HG02943 (cell line): ENCODE measurements around the gene PRR20D.
"Not testable (repeated sequence)": the region's sequence is repeated elsewhere in the genome, so short reads cannot be mapped to it uniquely, and the experiment has no call there.

Experiments
- ATAC-seq: cut with Tn5 transposase; IDR thresholded peaks from one replicate; pipeline ENCODE4 v1.9.1; 2021; ENCODE audit warnings: mild to moderate bottlenecking, low read depth, moderate library complexity; ENCODE audit not compliant: unreplicated experiment

The PRR20D gene

GRCh38 chr13:57160332-57160731 lies at the start of gene PRR20D:
Gene PRR20D (plus strand): TSS chr13:57160632. CDS start chr13:57161019, 387 bp downstream.
- ATAC-seq, result not testable (repeated sequence)

GRCh38 chr13:57114945-57115344 lies 45.5 kb upstream of the PRR20D start:
- ATAC-seq, result no peak

DNA sequence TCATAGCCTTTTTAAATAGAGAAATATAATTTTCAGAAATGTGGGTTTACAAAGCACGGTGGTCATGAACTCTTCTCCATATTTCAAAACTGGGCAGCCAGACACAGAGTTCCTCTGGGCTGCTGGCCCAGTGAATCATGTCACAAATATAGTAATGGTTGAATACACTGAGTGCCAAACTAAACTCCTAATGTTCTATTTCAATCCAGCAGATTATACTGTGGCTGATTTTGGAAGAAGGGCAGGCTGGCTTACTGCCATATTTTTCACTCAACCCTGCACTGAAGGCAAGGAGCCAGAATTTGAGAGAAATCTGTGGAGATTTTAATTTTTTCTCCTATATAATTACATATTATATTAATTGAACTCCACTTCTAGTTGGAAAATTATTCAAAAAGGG lies 36.8 kb upstream of the PRR20D start:
- no peak for ATAC-seq

DNA sequence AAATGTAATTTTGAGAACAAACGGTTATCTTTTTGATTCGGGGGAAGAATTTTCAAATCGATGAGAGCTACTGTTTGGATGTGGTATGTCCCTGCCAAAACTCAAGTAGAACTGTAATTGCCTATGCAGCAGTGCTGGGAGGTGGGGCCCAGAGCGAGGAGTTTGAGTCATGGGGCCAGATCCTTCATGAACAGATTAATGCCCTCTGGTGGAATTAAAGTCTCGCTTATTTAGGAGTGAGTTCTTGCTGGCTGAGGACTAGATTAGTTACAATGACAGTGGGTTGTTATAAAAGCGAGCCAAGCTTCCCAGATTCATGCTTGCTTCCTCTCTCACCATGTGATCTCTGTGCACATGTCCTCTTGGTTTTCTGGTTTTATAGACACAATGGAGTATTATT lies 31.5 kb upstream of the PRR20D start:
- no peak for ATAC-seq

GRCh38 chr13:57136093-57136492 lies 24.3 kb upstream of the PRR20D start:
- ATAC-seq, result no peak

DNA sequence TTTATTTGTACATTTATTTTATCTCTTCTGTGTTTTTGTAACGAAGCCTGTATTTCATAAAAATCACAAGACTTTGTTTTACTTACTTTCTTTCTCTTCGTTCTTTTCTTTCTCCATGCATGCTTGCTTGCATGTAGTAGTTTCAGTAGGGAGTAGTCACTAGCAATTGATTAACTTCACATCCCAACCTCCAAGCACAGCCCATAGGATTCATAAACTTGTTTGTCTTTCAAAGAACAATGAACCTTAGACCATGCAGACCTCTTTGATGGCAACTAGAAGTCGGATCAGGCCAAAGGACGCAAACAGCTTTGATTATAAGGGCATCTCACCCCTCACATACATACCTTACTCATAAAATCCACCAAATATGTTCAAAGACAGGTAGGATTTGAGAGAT lies 22.8 kb upstream of the PRR20D start:
- no peak for ATAC-seq

DNA sequence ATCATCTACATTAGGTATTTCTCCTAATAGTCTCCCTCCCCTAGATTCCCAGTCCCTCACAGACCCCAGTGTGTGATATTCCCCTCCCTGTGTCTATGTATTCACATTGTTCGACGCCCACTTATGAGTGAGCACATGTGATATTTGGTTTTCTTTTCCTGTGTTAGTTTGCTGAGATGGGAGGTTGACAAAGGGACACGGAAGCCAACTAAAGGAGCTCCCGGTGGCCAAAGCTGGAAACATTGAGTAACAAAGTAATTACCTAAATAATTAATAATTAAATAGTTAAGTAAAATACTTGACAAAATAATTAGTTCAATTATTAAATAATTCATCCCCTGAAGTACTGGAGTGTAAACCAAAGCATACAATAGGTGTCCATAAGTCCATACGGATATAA lies 21.4 kb upstream of the PRR20D start:
- ATAC-seq, result no peak

- not testable (repeated sequence) for ATAC-seq
These were observed 20.7 kb upstream of the PRR20D start for GRCh38 chr13:57139781-57140180.

DNA sequence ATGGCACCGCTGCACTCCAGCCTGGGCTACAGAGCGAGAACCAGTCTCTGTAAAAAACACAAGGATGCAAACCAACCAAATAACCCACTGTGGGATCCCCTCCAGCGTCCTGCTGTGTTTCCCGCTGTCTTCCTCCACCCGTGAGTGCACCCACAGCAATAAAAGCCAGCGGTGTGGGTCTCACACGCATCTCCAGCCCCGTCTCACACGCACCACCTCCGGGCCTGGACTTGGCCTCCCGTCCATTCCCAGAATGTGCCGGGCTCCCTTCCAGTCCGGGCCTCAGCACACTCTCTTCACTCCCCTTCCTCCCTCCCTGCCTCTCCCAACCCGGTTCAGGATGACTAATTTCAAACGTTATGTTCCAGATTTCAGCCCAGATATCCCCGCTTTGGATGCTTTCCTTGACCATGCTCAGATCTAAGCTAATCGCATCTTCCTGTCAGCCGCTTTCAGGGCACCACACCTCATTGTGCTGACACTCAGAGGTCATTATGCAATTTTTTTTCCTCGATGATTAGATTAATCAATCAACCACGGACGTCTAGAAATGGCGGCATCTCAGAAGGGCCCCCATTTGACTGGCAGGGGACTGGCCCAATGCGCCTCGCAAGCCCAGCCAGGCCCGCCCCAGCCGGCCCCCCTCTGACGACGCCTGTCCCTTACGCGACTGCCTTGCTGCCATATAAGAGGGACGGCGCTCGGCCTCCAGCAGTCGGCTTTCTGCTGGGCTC lies 20.0 kb upstream of the PRR20D start, which contains the start of gene PRR20A:
Gene PRR20A, plus strand, starts transcription at position 684 of the 734 bp plus-strand sequence. CDS start 387 bp downstream, outside the sequence.
- not testable (repeated sequence) for ATAC-seq

- ATAC-seq, result not testable (repeated sequence)
These were observed 13.2 kb upstream of the PRR20D start, which contains the start of gene PRR20B for GRCh38 chr13:57147188-57147587. Gene PRR20B (plus strand): TSS chr13:57147488. CDS start chr13:57147875, 387 bp downstream.

DNA sequence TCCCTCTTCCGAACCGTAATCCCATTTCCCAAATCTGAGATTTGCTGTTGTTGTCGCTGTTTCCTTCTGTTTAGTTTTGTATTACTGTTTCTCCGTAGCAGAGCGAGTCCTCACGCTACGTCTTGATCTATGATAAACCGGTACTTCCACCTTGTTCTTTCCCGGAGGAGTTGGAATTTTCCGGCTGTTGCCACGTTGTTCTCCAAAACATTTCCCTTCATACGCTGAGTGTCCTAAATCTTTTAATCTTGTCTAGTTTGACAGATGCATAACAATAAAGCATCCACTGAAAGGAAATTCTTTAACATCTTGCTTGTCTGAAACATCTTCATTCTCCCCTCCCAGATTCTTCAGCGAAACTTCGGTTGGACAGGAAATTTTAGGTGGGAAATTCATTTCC lies 12.3 kb upstream of the PRR20D start:
- not testable (repeated sequence) for ATAC-seq

DNA sequence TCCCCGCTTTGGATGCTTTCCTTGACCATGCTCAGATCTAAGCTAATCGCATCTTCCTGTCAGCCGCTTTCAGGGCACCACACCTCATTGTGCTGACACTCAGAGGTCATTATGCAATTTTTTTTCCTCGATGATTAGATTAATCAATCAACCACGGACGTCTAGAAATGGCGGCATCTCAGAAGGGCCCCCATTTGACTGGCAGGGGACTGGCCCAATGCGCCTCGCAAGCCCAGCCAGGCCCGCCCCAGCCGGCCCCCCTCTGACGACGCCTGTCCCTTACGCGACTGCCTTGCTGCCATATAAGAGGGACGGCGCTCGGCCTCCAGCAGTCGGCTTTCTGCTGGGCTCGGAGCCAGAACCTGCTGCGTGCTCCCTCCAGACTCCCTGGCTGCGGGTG lies 6.7 kb upstream of the PRR20D start, which contains the start of gene PRR20C:
Gene PRR20C, plus strand, starts transcription at position 301 of the 400 bp plus-strand sequence. CDS start 387 bp downstream, outside the sequence.
- not testable (repeated sequence) for ATAC-seq

DNA sequence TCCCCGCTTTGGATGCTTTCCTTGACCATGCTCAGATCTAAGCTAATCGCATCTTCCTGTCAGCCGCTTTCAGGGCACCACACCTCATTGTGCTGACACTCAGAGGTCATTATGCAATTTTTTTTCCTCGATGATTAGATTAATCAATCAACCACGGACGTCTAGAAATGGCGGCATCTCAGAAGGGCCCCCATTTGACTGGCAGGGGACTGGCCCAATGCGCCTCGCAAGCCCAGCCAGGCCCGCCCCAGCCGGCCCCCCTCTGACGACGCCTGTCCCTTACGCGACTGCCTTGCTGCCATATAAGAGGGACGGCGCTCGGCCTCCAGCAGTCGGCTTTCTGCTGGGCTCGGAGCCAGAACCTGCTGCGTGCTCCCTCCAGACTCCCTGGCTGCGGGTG lies 6.5 kb downstream of the PRR20D start, which contains the start of gene PRR20E:
Gene PRR20E, plus strand, starts transcription at position 301 of the 400 bp plus-strand sequence. CDS start 387 bp downstream, outside the sequence.
- ATAC-seq, result not testable (repeated sequence)

GRCh38 chr13:57191667-57192066 lies 31.2 kb downstream of the PRR20D start:
- ATAC-seq, result no peak

DNA sequence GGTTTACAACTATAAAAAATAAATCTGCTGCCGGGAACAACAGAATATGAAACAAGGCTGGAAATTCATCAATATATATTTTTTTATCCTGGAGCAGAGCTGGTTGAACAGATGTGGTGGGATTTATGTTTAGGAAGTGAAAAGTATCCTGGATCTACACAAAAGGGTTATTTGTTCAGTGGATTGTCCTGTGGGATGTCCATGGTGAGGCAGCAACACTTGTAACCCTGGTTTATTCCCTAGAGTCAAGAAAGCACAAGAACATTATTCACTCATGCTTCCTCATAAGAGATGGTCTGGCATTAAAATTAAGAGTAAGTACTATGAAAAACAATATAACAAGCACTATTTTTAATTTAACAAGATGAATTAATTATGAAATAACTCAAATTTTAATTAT lies 52.6 kb downstream of the PRR20D start:
- no peak for ATAC-seq
